Limb (tissue), 2 donors: ENCODE data around the gene SLC28A2.

Source experiments
- DNase-seq, 2 donors: peaks; one replicate each; pipeline ENCODE4 v3.0.0-alpha.2; 2016; ENCODE audit errors: extremely low spot score in 2 of 2

Gene SLC28A2

DNA sequence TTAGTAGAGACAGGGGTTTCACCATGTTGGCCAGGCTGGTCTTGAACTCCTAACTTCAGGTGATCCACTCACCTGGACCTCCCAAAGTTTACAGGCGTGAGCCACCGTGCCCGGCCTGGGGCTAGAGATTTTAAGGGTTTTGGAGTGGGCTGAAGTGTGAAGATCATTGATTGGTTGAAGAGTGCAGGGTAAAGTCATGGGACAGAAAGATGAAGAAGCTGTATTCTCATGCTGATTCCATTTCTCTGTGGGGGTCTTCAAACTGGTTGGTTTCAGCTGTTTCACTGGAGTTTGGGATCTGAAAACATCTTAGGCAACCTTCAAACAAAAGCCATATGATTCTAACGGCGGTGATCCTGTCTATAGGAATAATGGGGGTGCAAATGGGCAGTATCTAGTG lies 74.2 kb downstream of the SLC28A2 start:
- DNase-seq: no peak

- no peak for DNase-seq
Observed at GRCh38 chr15:45326741-45327140, 74.7 kb downstream of the SLC28A2 start.
